HG03575 (cell line): ENCODE measurements around the gene ZNF593OS.

Experiments
- ATAC-seq: cut with Tn5 transposase; IDR thresholded peaks from one replicate; pipeline ENCODE4 v1.9.1; 2021; ENCODE audit not compliant: unreplicated experiment, insufficient number of reproducible peaks, low FRiP score; ENCODE audit errors: extremely low read depth

ZNF593OS gene

DNA sequence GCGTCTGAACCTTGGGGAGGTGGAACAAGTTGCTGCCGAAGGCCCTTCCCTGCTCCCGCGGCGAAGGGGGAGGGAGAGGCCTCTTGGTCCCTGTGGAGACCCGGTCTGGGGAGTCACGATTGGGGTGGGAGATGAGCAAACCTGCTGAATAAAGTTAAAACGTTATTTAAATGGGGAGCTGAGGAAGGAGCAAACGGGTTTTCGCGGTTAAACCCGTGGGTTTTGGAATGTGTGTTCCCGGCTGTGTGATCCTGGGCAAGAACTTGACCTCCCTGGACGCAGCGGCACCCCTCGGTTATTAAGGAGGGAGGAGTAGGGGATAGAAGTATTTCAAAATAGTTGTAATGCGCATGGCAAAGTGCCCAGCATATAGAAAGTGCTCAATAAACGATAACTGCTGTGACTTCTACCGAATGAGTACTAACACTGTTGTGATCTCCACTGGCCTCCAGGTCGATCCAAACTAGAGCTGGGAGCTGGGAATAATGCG lies 9.4 kb downstream of the ZNF593OS start:
- ATAC-seq, result no peak

DNA sequence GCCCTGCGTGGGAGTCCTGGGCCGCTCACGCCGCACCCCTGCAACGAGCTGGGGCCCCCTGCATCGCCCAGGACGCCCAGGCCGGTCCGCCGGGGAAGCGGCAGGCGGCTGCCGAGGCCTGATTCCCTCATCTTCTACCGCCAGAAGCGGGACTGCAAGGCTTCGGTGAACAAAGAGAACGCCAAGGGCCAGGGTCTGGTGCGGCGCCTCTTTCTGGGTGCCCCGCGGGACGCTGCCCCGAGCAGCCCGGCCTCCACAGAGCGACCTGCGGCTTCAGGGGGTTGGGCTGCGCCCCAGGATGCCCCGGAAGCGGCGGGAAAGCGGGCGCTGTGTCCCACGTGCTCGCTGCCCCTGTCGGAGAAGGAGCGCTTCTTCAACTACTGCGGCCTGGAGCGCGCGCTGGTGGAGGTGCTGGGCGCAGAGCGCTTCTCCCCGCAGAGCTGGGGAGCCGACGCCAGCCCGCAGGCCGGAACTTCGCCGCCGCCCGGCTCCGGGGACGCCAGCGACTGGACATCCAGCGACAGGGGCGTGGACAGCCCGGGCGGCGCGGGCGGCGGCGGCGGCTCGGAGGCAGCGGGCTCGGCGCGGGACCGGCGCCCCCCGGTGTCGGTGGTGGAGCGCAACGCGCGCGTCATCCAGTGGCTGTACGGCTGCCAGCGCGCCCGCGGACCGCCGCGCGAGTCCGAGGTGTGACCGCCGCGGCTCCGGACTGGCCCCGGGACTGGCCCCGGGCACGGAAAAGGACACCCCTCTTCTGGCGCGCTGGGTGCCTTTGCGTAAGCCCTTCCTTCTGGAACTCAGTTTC lies 10.0 kb downstream of the ZNF593OS start:
- ATAC-seq, result no peak

DNA sequence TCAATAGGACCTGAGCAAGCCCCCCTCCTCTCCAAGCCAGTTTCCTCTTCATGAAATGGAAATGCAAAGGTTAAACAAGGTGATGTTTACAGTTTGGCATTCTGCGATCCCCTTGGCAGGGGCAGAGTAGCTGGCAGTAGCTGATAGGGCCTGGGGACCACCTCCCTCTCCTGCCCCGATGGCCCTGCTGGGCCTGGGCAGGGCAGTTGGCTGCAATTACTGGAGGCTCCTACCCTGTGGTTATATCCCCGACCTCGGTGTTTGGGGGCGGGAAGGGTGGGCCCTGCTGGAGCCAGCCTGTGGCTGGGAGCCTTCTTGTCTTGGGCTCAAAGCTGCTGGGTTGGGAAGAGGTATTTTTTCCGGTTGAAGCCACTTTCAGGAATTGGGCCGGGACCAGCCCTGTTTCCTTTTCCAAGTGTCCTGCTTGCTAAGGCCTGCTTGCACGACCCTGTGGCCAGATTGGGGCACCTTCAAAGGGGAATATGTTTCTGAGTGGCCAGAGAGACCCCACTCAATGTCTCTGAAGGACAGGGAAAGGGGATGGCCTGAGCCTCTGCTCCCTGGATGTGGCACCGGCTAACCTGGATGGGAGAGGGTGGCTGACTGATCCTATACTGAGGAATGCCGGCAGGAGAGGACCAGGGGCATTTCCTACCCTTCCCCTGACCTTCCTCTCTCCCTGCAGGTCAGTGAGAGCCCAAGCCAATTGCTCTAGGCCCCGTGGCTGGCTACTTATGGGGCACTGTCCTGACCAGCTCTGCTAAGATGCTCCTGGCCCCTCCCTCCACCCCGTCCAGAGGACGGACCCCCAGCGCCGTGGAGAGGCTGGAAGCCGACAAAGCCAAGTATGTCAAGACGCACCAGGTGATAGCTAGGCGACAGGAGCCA lies 10.9 kb downstream of the ZNF593OS start:
- no peak for ATAC-seq

DNA sequence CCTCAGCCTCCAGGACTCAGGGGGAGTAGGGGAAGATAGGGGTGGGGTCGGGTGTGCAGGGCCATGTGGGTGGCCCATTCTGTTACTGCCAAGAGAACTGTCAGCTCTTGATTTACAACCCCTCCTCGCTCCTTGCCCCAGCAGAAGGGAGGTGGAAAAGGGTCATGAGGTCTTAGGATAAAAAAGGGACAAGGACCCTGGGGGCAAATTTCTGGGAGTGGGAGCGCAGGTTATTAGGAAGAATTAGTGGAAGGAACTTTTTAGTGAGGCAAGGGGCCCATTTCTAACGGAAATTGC lies 11.9 kb downstream of the ZNF593OS start:
- ATAC-seq, result no peak

DNA sequence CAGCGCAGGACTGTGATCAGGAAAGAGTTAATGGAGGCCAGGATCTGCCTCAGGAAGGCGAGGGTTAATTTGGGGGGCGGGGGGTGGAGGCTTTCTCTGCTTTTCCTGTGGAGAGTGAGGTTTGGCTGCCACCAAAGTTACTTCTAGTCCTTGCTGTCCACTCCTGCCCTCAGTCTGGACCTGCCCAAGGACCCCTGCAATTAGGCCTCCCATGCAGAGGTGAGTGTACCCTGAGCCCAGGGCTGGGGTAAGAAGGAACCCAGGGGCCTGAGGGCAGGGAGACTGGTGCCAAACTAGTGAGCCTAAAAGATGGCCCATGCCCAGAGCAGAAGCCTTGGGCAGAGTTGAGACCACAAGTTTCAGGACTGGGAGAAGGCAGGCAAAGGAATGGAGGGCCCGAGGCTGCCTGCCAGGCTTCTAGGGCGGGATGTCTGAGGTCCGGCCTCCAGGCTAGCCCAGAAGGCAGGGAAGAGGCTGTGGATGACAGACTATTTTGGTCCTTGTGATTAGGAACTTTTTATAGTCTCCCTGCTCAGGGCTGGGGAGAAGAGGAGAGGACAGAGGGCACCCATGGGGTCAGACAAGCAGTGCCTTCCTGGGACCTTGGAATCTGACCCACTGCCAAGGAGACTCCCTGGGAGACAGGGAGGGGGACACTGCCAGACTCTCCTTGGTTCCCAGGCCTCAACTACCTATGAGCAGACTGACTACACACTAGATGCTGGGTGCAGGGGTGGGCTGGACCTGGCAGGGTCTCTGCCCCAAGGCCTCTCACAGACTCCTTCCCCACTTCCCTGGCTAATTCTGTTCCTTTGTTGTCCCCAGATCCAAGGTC lies 12.5 kb downstream of the ZNF593OS start, which contains the start of gene FAM110D:
FAM110D (plus strand) TSS at position 172 of the 835 bp plus-strand sequence. CDS start 2,213 bp downstream, outside the sequence.
- ATAC-seq, result no peak

DNA sequence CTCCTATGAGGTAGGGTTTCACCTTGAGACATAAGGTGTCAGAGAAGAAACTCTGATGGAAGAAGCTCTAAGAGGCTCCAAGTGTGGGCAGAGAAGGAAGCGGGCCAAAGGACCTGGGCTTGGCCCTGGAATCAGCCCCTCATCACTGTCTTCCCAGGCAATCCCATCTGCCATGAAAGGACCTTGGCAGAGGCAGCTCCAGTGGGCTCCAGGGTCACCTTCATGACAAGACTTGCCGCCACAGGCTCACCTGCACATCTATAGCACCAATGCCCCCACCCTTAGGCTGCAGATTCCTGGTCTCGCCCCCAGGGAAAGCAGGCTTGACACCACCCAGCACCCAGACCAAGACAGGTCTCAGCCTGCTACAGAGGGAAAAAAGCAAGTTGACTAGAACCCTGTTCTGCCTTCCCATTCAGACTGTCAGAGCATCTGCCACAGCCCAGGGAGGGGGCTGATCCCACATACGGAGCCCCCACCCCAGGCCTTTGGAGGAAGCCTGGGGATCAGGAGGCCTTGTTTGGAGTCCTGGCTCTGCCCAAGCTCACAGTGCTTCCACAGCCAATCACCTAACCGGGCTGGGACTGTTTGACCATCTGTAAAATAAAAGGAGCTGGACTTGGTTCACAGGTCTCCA lies 13.2 kb downstream of the ZNF593OS start:
- no peak for ATAC-seq

DNA sequence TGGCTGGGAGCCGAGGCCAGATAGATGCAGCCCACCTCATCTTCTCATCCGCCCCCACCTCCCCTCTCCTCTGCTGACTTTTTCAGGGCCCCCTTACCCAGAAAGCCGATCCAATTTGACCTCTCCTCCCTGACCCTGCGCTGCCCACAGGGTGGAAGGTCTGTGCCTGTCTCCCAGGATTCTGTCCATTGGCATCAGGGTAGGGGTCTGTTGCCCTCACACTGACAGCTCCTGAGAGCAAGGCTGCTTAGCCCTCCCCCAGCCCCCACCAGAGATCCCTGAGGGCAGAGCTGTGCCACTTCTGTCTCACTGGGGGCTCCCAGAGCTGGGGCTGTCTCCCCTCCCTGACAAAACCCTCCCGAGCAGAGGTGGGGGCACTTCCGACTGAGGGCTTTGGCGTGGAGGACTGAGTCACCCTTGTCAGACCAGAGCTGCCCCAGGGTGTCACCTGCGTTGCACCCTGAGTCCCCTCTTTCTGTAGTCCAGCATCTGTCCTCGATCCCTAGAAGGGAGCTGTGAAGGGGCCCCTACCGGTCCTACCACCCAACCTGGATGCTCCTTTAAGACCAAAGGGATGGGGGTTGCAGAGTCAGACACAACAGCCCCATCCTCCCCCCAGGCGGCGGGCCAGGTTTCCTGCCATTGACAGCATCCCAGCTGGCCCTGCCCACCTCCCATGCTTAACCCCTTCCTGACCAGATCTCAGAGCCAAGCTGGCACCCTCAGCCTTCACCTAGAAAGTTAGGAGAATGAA lies 15.2 kb downstream of the ZNF593OS start:
- no peak for ATAC-seq

DNA sequence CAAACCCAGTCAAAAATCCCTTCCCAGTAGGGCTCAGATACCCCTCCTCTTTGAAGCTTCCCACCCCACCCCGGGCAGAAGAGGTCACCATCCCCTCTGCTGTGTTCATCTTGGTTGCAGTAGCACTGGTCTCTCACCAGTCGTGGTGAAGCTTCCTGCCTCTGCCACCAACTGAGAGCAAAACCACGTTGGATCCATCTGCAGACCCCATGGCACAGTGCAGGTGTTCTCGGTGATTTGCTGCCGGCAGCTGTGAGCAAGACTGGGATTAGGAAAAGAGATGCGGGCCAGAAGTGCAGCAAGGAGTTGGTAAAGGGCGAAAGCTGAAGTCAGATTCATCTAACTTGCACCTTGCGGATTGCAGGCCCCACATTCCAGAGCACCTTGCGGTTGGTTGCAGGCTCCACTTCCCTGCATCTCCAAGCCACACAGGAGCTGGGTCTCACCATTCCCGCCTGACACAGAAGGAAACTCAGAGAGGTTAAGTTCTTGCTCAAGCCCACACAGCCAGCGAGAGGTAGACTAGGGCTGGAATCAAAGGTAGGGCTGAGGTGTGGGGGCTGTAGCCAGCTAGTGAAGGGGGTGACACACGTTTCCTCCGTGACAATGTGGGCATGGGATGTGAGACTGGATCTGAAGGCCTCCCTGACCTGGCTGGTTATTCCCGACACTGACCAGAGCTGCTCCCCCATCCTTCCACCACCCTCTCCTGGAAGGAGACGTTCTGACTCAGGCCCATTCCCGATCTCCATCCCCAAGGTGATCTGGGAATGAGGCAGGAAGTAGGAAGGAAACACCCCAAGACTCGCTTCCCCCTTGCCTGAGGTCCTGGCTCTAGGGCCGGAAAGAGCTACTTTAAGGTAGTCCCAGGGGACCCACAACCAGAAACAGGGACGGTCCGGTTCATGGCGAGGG lies 16.0 kb downstream of the ZNF593OS start:
- no peak for ATAC-seq

DNA sequence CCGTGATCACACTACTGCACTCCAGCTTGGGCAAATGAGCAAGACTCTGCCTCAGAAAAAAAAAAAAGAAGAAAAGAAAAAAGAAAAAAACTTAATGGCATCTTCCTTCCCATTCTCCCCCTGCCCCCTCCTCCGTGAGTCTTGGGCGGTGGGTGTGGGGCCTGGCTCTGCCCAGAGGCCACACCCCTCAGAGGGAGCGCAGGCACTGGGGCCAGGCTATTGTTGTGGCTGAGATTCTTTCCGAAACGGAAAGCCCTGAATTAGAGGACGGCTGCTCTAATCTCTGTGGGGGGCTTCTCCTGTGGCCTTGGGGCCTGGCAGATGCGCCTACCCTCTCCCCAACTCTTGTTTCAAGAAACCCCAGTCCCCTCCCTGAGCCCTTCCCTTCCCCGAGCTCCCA lies 16.9 kb downstream of the ZNF593OS start:
- ATAC-seq, result no peak

DNA sequence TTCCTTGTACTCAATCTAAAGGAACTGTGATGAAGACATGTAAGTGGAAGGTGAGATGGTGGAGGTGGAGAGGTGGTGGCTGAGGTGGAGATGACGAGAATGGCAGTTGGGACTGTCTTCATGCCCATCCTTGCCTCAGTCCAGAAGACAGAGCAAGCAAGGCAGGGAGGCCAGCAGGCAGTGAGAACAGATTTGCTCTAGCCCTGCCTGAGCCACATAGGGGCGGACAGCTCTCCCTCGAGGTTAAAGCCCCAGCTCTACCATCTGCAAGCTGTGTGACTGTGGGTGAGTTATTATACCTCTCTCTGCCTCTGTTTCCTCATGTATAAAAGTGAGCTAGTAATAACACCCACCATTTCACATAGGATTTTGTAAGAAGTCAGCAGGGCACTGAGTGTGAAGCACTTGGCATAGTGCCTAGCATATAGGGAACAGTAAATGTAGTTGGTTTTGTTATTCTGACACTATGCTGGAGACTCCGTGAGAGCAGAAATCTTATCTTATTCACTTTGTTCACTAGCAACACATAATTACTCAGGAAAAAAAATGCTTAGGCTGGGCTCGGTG lies 17.6 kb downstream of the ZNF593OS start:
- ATAC-seq, result no peak

DNA sequence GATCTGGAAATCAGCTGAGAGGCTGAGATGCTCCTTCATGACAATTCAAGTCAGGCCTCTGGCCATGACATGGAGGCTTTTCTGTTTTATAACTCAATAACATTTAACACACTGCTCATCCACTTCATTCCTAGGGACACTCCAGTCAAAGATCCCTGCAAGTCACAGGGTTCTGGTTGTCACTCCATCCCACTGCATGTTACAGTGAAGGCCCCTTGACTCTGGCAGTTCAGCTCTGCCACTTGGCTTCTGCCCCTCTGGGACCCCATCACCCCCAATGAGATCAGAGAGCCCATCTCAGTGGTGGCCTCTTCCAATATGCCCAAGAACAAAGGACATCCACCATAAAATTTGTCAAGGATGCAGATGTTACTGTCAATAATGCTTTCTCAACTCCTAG lies 22.7 kb downstream of the ZNF593OS start:
- no peak for ATAC-seq

DNA sequence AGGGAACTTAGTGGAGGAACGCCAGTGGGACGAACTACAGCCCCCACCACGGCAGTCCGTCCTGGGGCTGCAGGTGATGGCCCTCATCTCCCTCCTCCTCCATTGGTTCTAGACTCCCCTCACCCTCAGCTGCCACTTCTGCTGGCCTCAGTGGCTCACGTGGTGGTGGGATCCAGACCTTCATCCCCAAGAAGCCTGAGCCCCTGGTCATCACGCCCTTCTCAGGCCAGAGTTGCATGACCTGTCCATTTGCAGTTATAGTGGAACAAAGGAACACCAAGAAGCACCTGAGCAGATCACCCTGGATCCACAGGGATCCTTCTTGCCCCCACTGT lies 25.7 kb downstream of the ZNF593OS start:
- ATAC-seq, result no peak

DNA sequence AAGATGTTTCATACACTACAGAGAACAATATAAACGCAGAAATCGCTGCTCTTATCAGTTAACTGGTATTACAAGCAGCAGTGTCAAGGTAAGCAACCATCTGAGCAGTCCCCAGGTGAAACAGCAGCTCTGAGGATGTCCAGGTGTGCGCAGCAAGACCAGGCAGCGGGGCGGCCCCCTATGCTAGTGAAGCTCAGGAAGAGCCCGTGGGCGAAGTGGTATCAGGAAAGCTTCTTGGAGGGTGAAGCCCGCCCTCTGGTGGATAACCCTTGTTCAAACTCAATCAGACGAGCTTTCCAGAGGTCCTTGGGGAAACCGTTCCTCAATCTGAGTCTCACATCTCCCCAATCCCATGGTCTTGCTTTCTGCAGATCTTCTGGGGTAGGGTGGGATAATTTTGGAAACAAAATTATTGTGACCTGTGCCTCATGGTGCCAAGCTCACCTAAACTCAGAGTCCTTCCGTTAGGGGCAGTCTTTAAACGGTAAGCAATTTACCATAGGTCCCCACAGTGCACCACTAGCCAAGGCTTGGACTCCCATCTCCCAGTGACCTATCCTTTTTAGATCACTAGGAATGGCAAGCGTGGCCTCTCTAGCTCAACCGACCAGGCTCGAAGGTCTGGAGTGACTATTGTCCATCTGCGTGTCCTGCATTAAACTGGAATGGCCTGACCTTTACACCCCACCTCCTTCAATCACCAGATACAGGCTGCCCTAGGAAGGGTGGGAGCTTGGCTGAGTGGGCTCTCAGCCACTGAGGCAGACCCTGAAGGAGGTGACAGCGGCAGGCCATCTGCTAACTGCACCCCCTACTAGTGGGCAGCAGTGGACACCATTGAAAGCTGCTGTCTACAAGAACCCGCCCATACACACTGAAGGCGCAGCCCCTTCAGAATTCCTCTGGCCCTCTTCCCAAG lies 26.3 kb downstream of the ZNF593OS start:
- ATAC-seq, result no peak

DNA sequence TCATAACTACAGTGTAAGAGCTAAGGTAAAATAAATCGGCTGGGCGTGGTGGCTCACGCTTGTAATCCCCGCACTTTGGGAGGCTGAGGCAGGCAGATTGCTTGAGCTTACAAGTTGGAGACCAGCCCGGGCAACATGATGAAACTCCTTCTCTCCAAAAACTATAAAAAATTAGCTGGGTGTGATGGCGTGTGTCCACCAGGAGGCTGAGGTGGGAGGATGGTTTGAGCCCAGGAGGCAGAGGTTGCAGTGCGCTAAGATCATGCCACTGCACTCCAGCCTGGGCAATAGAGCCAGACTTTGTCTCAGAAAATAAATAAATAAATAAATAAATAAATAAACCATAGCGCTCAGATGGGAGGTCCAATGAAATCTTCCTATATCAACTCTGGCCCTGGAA lies 29.5 kb downstream of the ZNF593OS start:
- no peak for ATAC-seq

DNA sequence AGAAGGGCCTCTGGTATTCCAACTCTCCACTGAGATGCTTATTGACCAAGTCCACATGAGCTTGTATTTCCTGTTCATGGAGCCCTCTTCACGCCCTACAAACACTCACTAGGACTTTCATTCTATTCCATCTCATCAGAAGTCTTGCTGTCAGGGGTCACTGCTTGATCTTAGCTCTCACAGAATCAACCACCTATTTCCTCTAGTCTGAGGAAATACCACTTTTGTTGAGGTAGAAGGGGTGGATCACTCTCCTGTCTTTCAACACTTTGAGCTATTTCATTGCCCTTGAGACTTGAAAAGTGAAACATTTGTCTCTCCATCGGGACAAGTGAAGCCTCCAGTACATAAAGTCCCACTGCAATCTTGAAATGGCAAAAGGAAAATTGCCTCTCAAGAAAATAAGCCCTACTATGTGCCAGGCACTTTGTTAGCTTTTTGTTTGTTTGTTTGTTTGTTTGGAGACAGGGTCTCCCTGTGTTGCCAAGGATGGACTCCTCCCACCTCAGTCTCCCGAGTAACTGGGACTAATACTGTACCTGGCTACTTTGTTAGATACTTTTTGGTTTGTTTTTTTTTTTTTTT lies 32.6 kb downstream of the ZNF593OS start:
- ATAC-seq, result no peak

DNA sequence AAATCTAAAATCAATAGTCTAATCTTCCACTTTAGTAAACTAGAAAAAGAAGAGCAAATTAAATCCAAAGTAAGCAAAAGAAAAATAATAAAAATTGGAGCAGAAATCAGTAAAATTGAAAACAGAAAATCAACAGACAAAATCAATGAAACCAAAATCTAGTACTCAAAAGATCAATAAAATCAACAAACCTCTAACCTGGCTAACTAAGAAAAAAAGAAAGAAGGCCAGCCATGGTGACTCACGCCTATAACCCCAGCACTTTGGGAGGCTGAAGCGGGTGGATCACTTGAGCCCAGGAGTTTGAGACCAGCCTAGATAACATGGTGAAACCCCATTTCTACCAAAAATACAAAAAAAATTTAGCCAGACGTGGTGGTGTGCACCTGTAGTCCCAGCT lies 37.2 kb downstream of the ZNF593OS start:
- no peak for ATAC-seq
